Stimulated activated CD4-positive, alpha-beta T cell treated with anti-CD3 and anti-CD28 coated beads, TNF-alpha, amount 100 ng/mL, for 1 hour (primary cell): ENCODE data around the gene REG3G.
"Not testable (repeated sequence)": the region's sequence is repeated elsewhere in the genome, so short reads cannot be mapped to it uniquely, and the experiment has no call there.

Source experiments
- DNase-seq, 3 donors: peaks; one replicate each; pipeline ENCODE4 v3.0.0-alpha.2; 2020; ENCODE audit warnings: low read depth in 3 of 3, low spot score in 1 of 3

REG3G gene

GRCh38 chr2:79013629-79014028 lies 11.9 kb upstream of the REG3G start:
- DNase-seq = no peak

GRCh38 chr2:79016342-79016741 lies 9.2 kb upstream of the REG3G start:
- DNase-seq = no peak

- DNase-seq = no peak
Measured at GRCh38 chr2:79026061-79026460, 559 bp downstream of the REG3G start.

- DNase-seq = no peak
Measured at GRCh38 chr2:79039944-79040343, 14.4 kb downstream of the REG3G start.

GRCh38 chr2:79041032-79041448 lies 15.5 kb downstream of the REG3G start:
- no peak for DNase-seq

GRCh38 chr2:79053486-79053885 lies 28.0 kb downstream of the REG3G start:
- not testable (repeated sequence) for DNase-seq

GRCh38 chr2:79054769-79055168 lies 29.3 kb downstream of the REG3G start:
- DNase-seq = not testable (repeated sequence)

- no peak for DNase-seq
Measured at GRCh38 chr2:79065201-79065600, 39.7 kb downstream of the REG3G start.

GRCh38 chr2:79071078-79071477 lies 45.6 kb downstream of the REG3G start:
- no peak for DNase-seq
